Measurements from ENCODE around the gene HEPACAM2.

Gene HEPACAM2

DNA sequence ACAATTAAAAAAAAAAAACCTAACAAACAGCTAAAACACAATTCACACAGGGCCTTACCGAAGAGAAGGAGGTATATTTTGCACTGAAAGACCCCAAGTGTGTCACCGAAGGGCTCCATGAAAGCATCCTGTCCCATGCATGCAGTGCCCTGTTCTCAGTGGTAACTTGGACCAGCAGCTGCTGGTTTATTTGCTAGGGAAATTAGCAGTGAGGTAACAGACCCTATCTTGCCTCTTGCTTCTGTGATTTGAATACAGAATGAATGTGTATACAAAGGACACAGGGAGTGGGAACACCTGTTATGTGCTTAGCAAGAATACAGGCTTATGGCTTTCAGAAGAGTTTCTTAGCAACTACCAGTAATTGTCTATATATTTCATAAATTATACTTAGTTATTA, at the start of gene HEPACAM2:
Gene HEPACAM2 (minus strand): TSS at position 160 of the 400 bp plus-strand sequence.
- in situ Hi-C loops (cut with HindIII; ENCODE audit: low sequenced_read_pairs): loop anchor here (5.0 kb wide), 1 partner anchor 46 kb away; no protein-coding TSS in a partner anchor

DNA sequence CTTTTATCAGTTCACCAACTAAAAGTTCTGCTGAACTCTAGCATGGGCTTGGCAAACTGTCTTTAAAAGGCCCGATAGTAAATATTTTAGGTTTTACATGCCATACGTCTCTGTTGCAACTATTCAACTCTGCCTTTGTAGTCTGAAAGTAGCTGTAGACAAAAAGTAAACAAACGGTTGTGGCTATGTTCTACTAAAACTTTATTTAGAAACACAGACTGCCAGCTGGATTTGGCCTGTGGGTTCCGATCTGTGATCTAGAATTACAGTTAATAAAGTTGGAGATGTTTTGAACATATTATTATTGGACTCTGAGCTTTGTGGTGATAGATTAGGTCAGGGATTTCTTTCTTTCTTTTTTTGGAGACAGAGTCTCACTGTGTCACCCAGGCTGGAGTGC, 39.0 kb upstream of the HEPACAM2 start:
- in situ Hi-C loops (cut with HindIII; ENCODE audit: low sequenced_read_pairs): no loop called here

DNA sequence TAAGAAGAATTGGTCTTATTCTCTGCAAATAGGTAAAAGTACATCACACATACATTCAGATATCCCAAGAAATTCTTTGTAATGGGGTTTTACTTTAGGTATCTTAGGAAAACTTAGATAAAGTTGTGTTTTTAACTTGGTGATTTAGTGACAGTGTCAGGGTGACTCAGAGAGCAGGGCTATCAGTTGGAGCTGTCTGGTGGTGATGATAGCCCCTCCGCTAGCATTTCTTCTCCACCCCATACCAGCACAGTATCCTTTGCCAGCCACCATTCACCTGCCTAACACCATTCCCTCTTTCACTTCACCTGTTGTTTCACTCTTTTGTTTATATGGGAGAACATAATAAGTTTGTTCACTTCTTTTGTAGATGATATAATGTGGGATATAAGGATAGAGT, 36.3 kb upstream of the HEPACAM2 start:
- in situ Hi-C loops (cut with HindIII; ENCODE audit: low sequenced_read_pairs): no loop called here

DNA sequence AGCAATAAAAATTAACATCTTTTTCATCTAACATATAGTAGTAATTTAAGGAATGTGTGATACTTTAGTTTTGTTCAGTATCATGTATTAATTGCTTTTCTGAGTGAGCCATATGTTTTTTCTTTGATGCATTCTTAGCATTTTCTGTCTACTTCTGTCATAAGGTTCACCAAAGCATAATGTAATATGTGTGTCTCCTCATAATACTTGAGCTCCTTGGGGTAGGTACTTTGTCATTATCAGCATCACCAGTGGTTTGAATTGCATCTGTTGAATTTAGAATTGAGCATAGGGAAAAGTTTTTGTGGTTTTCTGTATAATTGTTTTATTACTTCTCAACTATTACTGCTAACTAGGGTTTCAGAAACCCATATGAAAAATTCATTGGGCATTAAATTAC, 32.4 kb upstream of the HEPACAM2 start:
- in situ Hi-C loops (cut with HindIII; ENCODE audit: low sequenced_read_pairs): loop anchor here (10.0 kb wide), 1 partner anchor 256 kb away; no protein-coding TSS in a partner anchor

DNA sequence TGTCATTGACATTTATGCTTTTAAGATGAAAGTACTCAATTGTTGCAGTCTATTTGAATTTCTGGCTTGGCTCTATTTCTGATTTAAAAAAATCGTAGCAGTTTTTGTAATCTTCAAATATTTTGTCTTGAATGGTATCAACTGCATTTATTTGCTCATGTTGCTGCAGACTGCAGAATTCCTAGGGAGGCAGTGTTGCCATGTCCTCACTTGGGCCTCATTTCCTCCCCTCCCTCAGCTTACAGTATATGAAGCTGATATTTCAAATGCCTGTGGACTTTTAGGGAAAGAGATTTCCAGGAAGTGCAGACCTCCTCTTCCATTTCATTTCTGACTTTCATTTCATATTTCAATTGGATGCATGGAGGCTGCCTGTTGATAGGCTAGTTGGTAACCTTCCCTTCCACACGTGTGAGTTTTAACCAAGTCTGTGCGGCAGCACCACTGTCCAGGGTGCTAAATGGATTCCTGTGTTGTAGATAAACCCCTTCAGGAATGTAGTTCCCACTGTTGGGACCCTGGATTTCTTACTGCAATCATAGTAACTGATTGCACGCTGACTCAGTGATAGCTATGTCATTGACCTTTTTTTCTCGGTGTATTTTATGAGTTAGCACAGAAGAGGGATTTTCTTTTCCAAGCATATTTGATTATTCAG, 23.4 kb upstream of the HEPACAM2 start:
- in situ Hi-C loops (cut with HindIII; ENCODE audit: low sequenced_read_pairs): loop anchor here (10.0 kb wide), 1 partner anchor 265 kb away; no protein-coding TSS in a partner anchor

DNA sequence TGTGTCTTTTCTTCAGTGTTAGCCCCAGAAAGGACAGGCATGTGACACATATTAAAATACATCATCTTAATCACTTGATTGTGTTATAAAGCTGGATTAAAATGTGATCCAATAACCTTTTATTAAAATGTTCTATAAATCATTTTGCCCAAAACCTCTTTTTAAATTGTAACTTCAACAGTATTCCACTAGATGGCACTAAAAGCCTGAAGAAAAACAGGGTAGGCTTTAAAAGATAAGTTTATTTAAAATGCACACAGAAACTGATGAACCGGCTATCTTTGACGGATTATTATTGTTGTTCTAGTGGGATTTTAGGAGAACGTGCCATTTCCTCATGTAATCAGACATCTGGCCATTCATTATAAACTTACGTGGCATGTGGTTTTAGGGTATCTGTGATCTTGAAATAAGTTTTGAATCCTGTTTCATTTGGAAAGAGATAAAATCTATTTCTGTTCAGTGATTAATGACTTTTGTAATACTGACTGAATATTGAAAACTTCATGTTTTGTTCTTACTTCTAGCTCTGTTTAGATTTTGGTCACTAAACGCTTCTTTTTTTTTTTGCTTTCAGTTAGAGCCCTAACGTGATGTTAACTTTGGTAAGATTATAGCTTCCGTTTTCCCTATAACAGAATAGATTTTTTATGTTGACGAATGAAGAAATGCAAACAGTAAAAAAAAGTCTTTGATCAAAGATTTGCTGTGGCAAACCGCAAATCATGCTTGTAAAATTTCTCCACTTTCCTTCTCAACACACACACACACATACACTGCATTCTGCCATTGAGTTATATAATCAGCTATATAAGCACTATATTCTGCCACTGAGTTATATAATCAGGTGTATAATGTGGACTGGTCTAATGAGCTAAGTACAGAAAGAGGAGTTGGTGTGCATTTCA, 19.5 kb upstream of the HEPACAM2 start:
- in situ Hi-C loops (cut with HindIII; ENCODE audit: low sequenced_read_pairs): no loop called here

DNA sequence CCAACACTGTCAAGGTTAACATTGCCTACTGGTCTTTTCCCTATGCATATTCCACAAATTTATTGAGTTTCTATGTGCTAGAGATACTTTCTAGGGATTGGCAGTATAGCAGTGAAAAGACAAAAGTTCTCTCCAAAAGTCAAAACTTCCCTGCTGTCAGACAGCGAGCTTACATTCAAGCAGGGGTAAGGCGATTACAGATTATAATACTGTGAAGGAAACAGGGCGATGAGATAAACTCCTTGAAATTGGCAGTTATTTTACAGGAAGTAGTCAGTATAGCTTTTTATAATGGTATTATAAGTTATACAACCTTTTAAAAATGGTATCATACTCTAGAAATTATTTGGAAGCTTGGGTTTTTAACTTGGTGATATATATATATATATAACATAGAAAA, 15.8 kb upstream of the HEPACAM2 start:
- in situ Hi-C loops (cut with HindIII; ENCODE audit: low sequenced_read_pairs): no loop called here

DNA sequence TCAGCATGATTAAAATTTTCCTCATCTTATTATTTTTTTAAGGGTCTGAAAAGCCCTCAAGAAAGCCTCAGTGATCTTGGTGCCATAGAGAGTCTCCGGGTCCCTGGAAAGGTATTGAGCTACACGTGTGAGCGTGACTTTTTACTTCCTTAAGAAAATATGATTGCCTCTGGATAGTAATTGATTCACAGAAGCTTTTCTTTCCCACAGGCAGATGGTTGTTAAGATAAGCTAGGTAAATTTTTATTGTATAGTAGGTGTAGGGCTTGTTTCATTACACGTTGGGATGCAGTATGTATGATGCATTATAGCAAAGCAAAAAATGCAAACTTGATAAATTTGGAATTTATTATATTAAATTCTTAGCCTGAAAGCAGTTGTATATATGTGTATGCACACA, 13.6 kb upstream of the HEPACAM2 start:
- in situ Hi-C loops (cut with HindIII; ENCODE audit: low sequenced_read_pairs): no loop called here

DNA sequence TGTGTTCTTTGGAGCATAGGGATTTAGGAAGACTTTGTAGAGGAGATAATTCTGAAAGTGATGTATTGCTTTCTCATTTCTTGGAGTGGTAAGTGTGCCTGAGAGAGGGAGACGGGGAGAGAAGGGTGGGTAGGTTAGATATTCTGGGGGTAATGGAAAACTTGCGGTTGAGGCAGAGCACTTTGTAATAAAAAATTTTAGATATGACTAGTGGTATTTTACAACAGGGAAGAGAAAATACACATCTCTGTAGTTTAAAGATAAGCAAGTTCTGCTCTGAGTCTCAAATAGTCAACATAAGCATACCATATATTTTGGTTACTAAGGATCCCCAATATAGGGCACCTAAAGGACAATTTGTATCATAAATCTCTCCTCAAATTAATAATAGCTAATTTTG, 12.5 kb upstream of the HEPACAM2 start:
- in situ Hi-C loops (cut with HindIII; ENCODE audit: low sequenced_read_pairs): no loop called here

DNA sequence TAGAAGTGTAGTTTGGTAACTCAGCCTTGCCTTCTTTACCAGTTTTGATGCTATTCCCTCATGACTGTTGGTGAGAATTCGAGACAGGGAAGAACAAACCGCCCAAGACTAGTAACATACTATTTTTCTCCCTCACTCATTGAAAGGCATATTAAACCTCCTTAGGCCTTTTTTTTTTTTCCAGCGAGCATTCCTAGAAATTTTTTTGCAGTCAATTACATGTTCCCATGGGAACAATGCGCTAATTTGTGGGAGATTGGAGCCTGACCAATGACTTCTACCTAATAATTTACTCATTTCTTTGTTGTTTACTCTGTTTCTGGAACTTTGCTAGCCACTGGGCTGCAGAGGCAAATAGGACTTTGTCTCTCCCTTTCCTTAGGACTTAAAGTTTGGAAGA, 11.9 kb upstream of the HEPACAM2 start:
- in situ Hi-C loops (cut with HindIII; ENCODE audit: low sequenced_read_pairs): no loop called here

DNA sequence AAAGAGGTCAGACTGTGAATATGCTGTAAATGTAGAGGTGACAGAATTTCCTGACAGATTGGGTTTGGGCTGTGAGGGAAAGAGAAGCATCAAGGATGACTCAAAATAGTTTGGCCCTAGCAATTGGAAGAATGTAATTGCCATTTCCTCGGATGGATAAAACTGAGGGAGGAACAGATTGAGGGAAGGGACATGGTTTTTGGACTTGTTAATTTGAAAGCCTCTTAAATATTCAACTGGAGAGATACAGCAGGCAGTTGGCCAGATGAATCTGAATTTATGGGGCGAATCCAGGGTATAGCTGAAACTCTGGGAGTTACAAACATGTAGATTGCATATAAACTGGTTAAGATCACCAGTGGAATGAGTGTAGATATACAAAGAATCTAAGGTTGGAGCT, 9.3 kb upstream of the HEPACAM2 start:
- in situ Hi-C loops (cut with HindIII; ENCODE audit: low sequenced_read_pairs): no loop called here

DNA sequence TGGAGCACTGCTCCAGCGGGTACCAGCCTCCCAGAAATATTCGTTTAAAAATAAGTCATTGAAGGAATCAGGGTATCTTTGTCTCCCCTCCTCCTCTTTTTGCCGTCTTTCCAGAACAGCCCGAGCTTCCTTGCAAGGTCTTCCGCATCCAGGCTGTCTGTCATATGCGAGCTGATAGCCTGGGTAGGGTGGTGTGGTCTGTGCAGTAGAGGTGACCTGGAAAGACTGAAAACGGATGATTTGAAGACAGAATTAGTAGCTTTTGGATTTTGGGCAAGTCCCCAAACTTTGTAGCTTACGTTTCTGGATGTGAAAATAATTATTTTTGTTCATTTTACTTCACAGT, 6.4 kb upstream of the HEPACAM2 start:
- in situ Hi-C loops (cut with HindIII; ENCODE audit: low sequenced_read_pairs): no loop called here

DNA sequence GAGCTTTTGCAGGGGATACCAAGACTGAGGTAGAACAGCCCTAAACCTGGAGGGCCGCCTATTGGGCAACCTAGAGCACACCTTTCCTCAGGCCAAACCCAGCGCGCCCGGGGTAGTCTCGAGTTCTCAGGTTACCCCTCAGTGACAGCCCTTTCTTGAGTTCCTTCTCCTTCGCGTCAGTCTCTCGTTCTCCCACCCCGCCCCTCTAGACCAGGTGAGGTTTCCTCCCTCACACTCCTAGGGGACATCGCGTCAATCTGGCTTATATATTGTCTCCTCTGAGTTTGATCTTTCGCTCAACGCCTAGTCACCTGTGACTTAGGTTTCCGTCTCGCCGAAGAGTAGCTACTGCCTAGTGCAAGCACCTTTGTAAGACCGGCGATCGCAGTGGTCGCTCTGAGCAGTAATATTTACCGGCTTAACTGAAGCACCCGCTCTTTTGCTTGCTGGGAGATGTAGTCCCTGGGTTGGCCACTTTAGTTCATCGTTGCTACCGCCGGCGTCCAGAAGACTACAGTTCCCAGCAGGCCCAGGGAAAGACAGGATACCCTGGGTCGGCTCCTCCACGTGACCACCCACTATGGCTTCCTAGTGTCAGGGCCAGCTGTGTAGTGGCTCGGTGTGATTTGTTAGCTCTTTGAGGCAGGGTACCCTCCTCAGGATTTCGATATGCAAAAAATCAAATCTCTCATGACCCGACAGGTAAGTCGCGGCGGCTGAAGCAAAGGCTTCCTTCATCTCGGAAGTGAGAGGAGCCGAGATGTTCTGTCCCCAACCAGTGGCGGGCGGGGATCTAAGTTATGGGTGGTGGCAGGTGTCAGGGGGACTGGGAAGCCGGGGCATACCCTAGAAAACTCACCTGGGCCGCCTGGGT, 5.8 kb upstream of the HEPACAM2 start, which contains the start of gene VPS50:
Gene VPS50 (plus strand): TSS at position 568 of the 874 bp plus-strand sequence. CDS start 102 bp downstream, at position 670.
- in situ Hi-C loops (cut with HindIII; ENCODE audit: low sequenced_read_pairs): no loop called here

DNA sequence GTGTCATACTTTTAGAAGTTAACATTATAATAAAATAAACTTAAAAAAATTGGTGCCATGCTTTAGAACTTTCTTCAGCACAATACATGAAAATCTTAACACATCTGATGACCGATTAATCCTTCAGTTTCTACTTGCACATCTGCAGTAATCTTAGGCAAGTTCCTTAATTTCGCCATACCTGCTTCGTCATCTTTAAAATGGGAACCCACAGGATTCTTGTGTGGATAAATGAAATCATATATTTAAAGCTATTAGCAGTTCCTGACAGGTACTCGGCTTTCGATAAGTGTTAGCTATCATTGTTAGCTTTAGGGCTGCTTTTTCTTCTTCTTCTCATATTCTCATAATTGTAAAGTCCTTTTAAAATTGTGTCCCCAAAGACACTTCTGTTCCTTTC, 5.0 kb upstream of the HEPACAM2 start:
- in situ Hi-C loops (cut with HindIII; ENCODE audit: low sequenced_read_pairs): no loop called here

DNA sequence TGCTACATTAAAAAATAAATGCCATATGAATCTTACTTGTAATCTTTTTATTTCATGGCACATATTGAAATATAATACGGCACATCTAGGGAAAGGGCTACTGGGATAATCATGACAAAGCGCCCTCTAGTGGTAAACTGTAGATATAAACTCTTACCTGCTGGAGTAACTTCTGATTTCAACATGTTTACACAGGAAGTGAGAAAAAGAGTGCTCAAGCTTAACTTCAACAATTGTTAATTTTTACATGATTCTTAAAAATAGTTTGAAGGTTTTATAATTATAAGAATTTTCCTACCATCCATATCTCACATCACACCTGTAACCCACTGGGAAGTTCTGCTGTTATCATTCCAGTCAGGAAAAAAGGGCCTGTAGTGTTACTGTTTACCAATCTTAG, 2.0 kb upstream of the HEPACAM2 start:
- in situ Hi-C loops (cut with HindIII; ENCODE audit: low sequenced_read_pairs): loop anchor here (5.0 kb wide), 1 partner anchor 44 kb away; no protein-coding TSS in a partner anchor

DNA sequence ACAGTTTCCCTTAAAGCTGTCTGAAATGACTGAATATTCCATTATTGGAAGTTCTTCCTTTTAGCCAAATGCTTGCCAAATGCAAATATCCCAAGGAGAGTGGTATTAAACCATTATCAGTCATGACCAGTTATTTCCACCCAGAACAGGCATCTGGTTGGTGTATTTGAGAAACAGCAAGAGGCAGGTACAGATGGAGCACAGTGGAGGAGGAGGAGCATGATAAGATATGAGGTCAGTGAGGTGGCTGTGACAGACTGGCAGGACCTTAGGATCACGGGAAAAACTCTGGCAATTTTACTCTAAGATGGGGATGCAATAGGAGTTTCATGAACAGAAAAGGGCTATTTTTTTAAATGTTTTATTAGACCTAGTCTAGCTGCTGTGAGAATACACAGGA, 6.4 kb downstream of the HEPACAM2 start:
- in situ Hi-C loops (cut with HindIII; ENCODE audit: low sequenced_read_pairs): loop anchor here (5.0 kb wide), 1 partner anchor 38 kb away; no protein-coding TSS in a partner anchor

DNA sequence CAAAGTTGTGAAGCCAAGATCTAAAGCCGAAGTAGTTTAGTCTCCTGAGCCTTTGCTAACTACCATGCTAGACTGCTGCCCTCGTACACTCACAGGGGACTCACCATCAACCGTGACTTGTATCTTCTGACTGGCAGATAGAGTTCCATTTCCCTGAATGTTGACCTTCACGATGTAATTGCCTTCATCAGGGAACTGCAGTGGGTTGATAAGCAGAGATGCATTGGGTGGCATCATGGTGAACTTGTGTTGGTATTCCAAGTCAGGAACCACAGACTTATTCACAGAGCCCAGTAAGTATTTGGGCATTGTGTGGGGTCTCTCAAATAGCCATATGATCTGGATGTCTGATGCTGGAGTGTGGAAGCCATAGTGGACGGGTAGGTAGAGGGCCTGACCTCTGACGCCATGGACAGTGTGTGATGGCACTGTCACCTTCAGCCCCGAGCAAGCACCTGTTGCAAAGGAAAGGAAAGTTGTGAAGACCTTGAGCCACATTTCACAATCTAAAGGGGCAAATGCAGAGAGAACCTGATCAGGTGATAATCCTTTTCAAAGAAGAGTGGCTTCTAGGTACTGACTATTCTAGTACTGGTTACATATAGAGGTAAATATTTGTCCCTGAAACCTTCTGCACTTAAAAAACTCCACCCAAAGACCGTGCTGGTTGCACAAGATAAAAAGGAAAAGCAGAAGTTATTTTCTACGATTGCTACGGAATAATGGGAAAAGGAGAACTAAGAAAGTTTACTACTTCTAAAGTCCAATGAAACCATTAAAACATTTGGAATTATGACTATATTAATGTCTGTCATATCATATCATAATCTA, 7.1 kb downstream of the HEPACAM2 start:
- in situ Hi-C loops (cut with HindIII; ENCODE audit: low sequenced_read_pairs): no loop called here

DNA sequence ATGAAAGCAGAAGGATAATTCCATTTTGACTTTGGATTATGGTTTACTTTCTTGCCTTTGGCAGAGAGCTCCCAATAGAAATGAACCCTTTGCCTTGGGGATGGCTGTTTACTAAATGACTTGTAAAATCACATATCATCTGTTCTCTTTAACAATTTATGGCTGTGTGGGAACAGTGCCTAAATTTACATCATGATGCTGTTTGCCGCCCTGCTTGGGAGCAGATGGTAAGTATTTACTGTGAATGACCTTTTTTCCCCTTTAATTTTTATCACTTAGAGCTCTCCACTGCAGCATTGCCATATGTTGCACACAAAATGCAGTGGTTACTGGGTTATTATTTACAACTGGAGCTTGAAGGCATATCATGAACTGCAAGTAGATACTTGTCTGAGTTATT, 13.4 kb downstream of the HEPACAM2 start:
- in situ Hi-C loops (cut with HindIII; ENCODE audit: low sequenced_read_pairs): no loop called here

DNA sequence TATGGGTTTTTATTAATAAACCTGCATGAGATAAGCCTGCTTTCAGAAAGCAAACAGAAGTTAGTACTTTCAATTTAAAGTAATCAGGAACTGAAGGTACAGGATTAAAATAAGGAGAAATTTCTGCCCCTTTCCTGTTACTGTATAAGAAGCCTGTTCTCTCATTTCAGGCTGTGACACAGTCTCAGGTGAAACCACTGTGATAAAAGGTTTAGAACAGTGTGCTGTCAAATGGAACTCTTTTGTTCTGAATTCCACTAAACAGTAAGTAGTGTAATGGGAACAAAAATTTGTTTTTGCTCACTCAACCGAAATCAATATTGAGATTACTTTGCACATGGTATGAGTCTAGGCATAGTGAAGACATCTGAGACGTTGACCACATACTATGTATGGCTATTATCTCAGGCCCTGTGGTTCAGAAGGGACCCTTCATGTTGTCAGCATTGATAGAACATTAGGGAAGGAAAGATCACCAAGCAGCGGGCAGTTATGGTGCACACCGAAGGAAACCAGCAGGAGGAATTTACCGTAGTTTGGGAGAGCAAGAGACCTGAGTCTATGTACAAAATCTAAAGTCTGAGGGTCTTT, 14.9 kb downstream of the HEPACAM2 start:
- in situ Hi-C loops (cut with HindIII; ENCODE audit: low sequenced_read_pairs): no loop called here

DNA sequence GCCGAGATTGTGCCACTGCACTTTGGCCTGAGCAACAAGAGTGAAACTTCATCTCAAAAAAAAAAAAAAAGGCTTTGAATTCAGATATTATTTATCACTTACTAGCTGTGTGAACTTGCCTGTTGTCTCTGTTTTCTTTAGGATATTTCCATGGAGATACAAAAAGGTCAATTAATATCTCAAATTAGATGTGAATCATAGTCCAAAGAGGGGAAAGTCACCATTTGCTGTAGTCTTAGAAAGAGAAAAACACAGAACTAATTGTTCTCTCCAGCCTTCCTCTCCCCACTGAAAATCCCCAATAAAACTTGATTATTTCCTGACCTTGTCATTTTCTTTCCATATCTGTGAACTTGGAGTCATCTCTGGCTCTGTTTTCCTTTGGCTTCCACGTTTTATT, 21.2 kb downstream of the HEPACAM2 start:
- in situ Hi-C loops (cut with HindIII; ENCODE audit: low sequenced_read_pairs): no loop called here
